Fibroblast of lung (primary cell): Measurements from ENCODE around the gene RPL19.

Experiments used
- EZH2 ChIP-seq: IDR thresholded peaks from 2 replicates; pipeline ENCODE4 v1.5.1; 2012; ENCODE audit warnings: low read length, control low read depth, mild to moderate bottlenecking; ENCODE audit errors: missing control alignments
- TF ChIP-seq, protein P1 (sequence below), 2 donors: IDR thresholded peaks in 1 of 2; conservative IDR thresholded peaks in 1 of 2; 1 replicate in 1 of 2; 2 replicates in 1 of 2; pipeline ENCODE4 v1.5.1; 2011 to 2012; ENCODE audit warnings: low read length in 2 of 2, control low read depth in 1 of 2, inconsistent platforms in 1 of 2, low read depth in 1 of 2, mild to moderate bottlenecking in 1 of 2

- TF ChIP-seq, protein P1, sequence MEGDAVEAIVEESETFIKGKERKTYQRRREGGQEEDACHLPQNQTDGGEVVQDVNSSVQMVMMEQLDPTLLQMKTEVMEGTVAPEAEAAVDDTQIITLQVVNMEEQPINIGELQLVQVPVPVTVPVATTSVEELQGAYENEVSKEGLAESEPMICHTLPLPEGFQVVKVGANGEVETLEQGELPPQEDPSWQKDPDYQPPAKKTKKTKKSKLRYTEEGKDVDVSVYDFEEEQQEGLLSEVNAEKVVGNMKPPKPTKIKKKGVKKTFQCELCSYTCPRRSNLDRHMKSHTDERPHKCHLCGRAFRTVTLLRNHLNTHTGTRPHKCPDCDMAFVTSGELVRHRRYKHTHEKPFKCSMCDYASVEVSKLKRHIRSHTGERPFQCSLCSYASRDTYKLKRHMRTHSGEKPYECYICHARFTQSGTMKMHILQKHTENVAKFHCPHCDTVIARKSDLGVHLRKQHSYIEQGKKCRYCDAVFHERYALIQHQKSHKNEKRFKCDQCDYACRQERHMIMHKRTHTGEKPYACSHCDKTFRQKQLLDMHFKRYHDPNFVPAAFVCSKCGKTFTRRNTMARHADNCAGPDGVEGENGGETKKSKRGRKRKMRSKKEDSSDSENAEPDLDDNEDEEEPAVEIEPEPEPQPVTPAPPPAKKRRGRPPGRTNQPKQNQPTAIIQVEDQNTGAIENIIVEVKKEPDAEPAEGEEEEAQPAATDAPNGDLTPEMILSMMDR (conservative IDR thresholded peaks at IDR 0.05 in 1 of 2, IDR thresholded peaks at IDR 0.05 in 1 of 2; ENCODE audit: low read depth in 1 of 2, low read length in 2 of 2): no peak
- TF ChIP-seq EZH2: no peak
Measured at GRCh38 chr17:39221572-39221971, 21.5 kb downstream of the RPL19 start.
